ENCODE results near the gene HELZ2.

Gene HELZ2

DNA sequence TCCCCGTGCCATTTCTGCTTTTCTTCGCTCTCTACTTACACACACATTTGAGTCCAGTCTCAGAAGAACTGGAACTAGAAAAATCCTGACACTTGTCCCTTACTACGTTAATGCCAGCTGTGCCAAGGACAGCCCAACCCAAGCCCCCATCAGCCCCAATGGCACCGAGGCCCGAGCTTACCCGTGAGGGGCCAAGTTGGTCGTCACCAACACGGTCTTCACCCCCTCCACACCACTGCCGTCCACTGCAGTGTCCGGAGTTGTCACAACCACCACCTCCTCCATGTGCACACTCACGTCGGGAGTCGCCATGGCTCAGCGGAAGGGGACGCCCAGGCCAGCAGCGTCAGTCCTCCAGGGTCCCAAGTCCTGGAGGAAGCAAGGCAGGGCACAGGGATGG is 45.0 kb upstream of the HELZ2 start:
- ChIA-PET CTCF (interaction anchor here (0.6 to 1.1 kb wide), 2 partner anchors 31 to 608 kb away, joined by 3 read pairs; no protein-coding TSS in a partner anchor), POLR2A (interaction anchor here (1.9 kb wide), 1 partner anchor 8 kb away, joined by 6 read pairs; the partner anchor contains the start of gene GMEB2)

DNA sequence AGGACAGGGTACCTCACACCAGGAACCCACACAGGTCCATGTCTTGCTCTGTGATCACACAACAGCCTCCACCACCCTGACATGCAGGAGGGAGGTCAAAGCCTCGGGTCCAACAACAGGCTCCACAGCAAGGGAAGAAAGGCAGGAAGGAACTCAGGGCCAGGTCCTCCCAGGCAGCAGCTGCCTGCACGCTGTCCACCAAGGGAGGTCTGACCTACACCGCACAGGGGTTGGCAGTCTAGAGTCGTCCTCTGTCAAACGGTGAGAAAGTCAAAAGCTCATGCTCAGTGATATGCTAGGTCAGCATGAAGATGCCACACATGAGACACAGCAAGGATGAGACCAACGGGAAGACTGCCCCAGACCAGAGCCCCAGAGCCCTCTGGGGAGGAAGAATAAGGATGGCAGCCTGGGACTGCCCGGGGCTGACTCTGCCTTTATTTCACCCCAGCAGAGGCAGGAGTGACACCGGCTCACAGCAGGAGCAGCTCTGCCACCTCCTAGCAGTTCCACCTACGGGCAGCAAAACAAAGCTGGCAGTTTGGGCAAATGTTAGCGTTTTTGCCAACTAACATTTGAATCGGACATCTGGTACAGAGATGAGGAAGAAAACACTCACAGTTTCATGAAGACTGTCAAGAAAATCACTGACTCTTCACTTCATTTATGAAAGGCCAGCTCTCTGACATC is 44.4 kb upstream of the HELZ2 start:
- POLR2A ChIA-PET: interaction anchor here (1.0 to 1.9 kb wide), 2 partner anchors 9 to 45 kb away, joined by 3 to 6 read pairs; partner anchors contain the start of genes GMEB2 and HELZ2
- Histone ChIP-seq H3K27ac (ENCODE audit: extremely low read depth, low read depth, low read length) (no peak overlapping the region), H3K4me1 (ENCODE audit: control insufficient read depth, insufficient read depth, low read length) (no peaks in the 10 kb centered on the region), H3K9me3 (ENCODE audit: control insufficient read depth, insufficient read depth, low read depth, low read length) (no peaks in the 10 kb centered on the region), H3K36me3 (ENCODE audit: control insufficient read depth in 2 of 2, insufficient read depth in 1 of 2, low read length in 2 of 2) (peaks cover 6 to 52% of the 10 kb centered on the region in 2 experiments; a peak in 2 of 3 replicates), H3K4me3 (ENCODE audit: low read depth, low read length) (no peak overlapping the region)
- TF ChIP-seq ZNF292 (tag by site-specific recombination; IDR thresholded peaks at IDR 0.05; ENCODE audit: borderline replicate concordance, low read depth) (no peak), ZNF211 (tag by site-specific recombination; IDR thresholded peaks at IDR 0.05; ENCODE audit: low read depth) (no peak), ZNF324 (tag by site-specific recombination; IDR thresholded peaks at IDR 0.05) (no peak), ZNF341 (tag by site-specific recombination; IDR thresholded peaks at IDR 0.05; ENCODE audit: low read depth) (no peak), ZNF585B (tag by site-specific recombination; IDR thresholded peaks at IDR 0.05) (no peak), ZBTB20 (tag by site-specific recombination; IDR thresholded peaks at IDR 0.05) (no peak), ZNF138 (tag by site-specific recombination; IDR thresholded peaks at IDR 0.05; ENCODE audit: borderline replicate concordance) (no peak), ZNF121 (tag by site-specific recombination; IDR thresholded peaks at IDR 0.05) (no peak)
- TF ChIP-seq, protein P1, sequence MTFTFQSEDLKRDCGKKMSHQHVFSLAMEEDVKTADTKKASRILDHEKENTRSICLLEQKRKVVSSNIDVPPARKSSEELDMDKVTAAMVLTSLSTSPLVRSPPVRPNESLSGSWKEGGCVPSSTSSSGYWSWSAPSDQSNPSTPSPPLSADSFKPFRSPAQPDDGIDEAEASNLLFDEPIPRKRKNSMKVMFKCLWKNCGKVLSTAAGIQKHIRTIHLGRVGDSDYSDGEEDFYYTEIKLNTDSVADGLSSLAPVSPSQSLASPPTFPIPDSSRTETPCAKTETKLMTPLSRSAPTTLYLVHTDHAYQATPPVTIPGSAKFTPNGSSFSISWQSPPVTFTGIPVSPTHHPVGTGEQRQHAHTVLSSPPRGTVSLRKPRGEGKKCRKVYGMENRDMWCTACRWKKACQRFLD (tag by site-specific recombination; IDR thresholded peaks at IDR 0.05): no peak
- TF ChIP-seq, protein P2, sequence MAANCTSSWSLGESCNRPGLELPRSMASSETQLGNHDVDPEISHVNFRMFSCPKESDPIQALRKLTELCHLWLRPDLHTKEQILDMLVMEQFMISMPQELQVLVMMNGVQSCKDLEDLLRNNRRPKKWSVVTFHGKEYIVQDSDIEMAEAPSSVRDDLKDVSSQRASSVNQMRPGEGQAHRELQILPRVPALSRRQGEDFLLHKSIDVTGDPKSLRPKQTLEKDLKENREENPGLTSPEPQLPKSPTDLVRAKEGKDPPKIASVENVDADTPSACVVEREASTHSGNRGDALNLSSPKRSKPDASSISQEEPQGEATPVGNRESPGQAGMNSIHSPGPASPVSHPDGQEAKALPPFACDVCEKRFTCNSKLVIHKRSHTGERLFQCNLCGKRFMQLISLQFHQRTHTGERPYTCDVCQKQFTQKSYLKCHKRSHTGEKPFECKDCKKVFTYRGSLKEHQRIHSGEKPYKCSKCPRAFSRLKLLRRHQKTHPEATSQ (tag by site-specific recombination; IDR thresholded peaks at IDR 0.05): no peak
- TF ChIP-seq, protein P3, sequence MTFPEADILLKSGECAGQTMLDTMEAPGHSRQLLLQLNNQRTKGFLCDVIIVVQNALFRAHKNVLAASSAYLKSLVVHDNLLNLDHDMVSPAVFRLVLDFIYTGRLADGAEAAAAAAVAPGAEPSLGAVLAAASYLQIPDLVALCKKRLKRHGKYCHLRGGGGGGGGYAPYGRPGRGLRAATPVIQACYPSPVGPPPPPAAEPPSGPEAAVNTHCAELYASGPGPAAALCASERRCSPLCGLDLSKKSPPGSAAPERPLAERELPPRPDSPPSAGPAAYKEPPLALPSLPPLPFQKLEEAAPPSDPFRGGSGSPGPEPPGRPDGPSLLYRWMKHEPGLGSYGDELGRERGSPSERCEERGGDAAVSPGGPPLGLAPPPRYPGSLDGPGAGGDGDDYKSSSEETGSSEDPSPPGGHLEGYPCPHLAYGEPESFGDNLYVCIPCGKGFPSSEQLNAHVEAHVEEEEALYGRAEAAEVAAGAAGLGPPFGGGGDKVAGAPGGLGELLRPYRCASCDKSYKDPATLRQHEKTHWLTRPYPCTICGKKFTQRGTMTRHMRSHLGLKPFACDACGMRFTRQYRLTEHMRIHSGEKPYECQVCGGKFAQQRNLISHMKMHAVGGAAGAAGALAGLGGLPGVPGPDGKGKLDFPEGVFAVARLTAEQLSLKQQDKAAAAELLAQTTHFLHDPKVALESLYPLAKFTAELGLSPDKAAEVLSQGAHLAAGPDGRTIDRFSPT (tag by site-specific recombination; IDR thresholded peaks at IDR 0.05): no peak
- CTCF ChIA-PET: interaction anchor here (0.6 to 1.1 kb wide), 2 partner anchors 32 to 608 kb away, joined by 3 read pairs; no protein-coding TSS in a partner anchor

More for the DNA sequence above, 45.0 kb upstream of the HELZ2 start:
- H3K36me3 ChIP-seq (ENCODE audit: control insufficient read depth in 2 of 2, insufficient read depth in 1 of 2, low read length in 2 of 2): peaks cover 6 to 49% of the 10 kb centered on the region in 2 experiments; a peak in 2 of 3 replicates
- H3K9me3 ChIP-seq (ENCODE audit: control insufficient read depth, insufficient read depth, low read depth, low read length): no peaks in the 10 kb centered on the region
- TF ChIP-seq ZFHX2 (tag by site-specific recombination; conservative IDR thresholded peaks at IDR 0.05): no peak
- no peak for TF ChIP-seq ZNF221 (tag by site-specific recombination; IDR thresholded peaks at IDR 0.05; ENCODE audit: borderline replicate concordance)
- no peak for TF ChIP-seq EGR2 (tag by site-specific recombination; IDR thresholded peaks at IDR 0.05; ENCODE audit: low read depth)
- no peak for TF ChIP-seq GFI1B (tag by site-specific recombination; IDR thresholded peaks at IDR 0.05)
- no peaks in the 10 kb centered on the region for H3K4me1 ChIP-seq (ENCODE audit: control insufficient read depth, insufficient read depth, low read length)
- no peak overlapping the region for H3K4me3 ChIP-seq (ENCODE audit: low read depth, low read length)
- no peak overlapping the region for H3K27ac ChIP-seq (ENCODE audit: extremely low read depth, low read depth, low read length)

DNA sequence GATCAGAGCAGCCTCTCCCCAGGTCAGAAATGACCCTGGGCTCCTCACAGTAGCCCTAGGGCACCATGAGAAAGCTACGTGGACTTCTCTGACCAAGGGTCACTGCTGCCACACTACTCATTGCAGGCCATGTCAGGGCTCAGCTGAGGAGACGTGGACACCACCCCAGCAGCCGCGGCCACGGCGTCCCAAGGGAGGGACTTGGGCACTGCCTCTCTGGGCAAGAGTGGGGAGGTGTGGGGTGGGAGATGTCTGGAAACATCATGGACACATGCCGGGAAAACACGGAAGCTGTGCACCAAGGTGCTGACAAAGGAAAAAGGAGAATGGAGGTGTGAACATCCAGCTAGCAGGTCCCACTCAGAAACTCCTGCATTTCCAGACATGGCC is 43.8 kb upstream of the HELZ2 start:
- Histone ChIP-seq H3K27ac (ENCODE audit: extremely low read depth, low read depth, low read length) (no peak overlapping the region), H3K4me1 (ENCODE audit: control insufficient read depth, insufficient read depth, low read length) (no peaks in the 10 kb centered on the region), H3K9me3 (ENCODE audit: control insufficient read depth, insufficient read depth, low read depth, low read length) (no peaks in the 10 kb centered on the region), H3K36me3 (ENCODE audit: control insufficient read depth in 2 of 2, insufficient read depth in 1 of 2, low read length in 2 of 2) (peaks cover 6 to 52% of the 10 kb centered on the region in 2 experiments; a peak in 2 of 3 replicates), H3K4me3 (ENCODE audit: low read depth, low read length) (no peak overlapping the region)
- ChIA-PET CTCF (no interaction called here), POLR2A (interaction anchor here (1.0 to 1.9 kb wide), 2 partner anchors 9 to 44 kb away, joined by 3 to 6 read pairs; partner anchors contain the start of genes GMEB2 and HELZ2)
- TF ChIP-seq ZNF558 (tag by site-specific recombination; IDR thresholded peaks at IDR 0.05): no peak
- TF ChIP-seq ZNF843 (tag by site-specific recombination; IDR thresholded peaks at IDR 0.05): no peak
- no peak for TF ChIP-seq ZNF654 (tag by site-specific recombination; IDR thresholded peaks at IDR 0.05; ENCODE audit: low read depth)
- no peak for TF ChIP-seq ZNF157 (tag by site-specific recombination; IDR thresholded peaks at IDR 0.05)
- no peak for TF ChIP-seq ZNF830 (tag by site-specific recombination; IDR thresholded peaks at IDR 0.05; ENCODE audit: low read depth)
- no peak for TF ChIP-seq ZNF510 (tag by site-specific recombination; IDR thresholded peaks at IDR 0.05; ENCODE audit: insufficient replicate concordance)
- TF ChIP-seq, protein P4, sequence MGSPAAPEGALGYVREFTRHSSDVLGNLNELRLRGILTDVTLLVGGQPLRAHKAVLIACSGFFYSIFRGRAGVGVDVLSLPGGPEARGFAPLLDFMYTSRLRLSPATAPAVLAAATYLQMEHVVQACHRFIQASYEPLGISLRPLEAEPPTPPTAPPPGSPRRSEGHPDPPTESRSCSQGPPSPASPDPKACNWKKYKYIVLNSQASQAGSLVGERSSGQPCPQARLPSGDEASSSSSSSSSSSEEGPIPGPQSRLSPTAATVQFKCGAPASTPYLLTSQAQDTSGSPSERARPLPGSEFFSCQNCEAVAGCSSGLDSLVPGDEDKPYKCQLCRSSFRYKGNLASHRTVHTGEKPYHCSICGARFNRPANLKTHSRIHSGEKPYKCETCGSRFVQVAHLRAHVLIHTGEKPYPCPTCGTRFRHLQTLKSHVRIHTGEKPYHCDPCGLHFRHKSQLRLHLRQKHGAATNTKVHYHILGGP (tag by site-specific recombination; IDR thresholded peaks at IDR 0.05): no peak
- no peak for TF ChIP-seq ZNF221 (tag by site-specific recombination; IDR thresholded peaks at IDR 0.05; ENCODE audit: borderline replicate concordance)
- no peak for TF ChIP-seq ZNF354C (tag by site-specific recombination; IDR thresholded peaks at IDR 0.05; ENCODE audit: borderline replicate concordance, low read depth)
- no peak for TF ChIP-seq ZNF10 (tag by site-specific recombination; IDR thresholded peaks at IDR 0.05)

Data from HEK293 (cell line).